Measurements from ENCODE around the gene CHORDC1. TPM values are rescaled to one million over a fixed set of nuclear protein-coding genes. Genes with fewer than 3 reads are reported as not detected.

Gene CHORDC1
- total and polyA plus RNA-seq, 2 donors (not counting 3 experiments of a cell fraction or from before 2014, with no cell fraction given), result 30.3 to 56.8 TPM

DNA sequence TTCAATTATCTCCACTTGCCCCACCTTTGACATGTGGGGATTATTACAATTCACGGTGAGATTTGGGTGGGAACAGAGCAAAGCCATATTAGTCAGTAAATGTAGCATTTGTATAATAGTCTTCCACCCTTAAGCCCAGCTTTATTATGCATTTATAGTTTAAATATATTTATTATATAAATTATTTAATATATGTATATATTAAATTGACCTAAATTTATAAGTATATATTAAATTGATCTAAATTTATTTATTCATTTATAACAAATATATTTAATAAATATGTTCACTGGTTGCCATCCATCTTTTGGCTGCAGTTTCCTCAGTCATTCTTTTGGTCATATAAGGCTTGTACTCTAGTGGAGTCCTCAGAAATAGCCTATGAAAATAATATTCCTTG is 23.6 kb upstream of the CHORDC1 start:
- no peak overlapping the region for H3K4me2 ChIP-seq (ENCODE audit: insufficient read depth, low read length)
- CTCF ChIA-PET, result no interaction called here
- H3K79me2 ChIP-seq (ENCODE audit: control insufficient read depth, insufficient read depth, low read length), result no peaks in the 10 kb centered on the region
- no peaks in the 10 kb centered on the region for H3K9me3 ChIP-seq (replicated peaks; ENCODE audit: control insufficient read depth, insufficient read depth, low read length)
- no TSS peak for BruUV-seq (replicated peaks)
- no peaks in the 10 kb centered on the region for H3K9me1 ChIP-seq (replicated peaks; ENCODE audit: control insufficient read depth, extremely low read depth, insufficient read depth, low read length)
- H4K20me1 ChIP-seq (replicated peaks; ENCODE audit: control insufficient read depth, extremely low read depth, insufficient read depth, low read length), result no peaks in the 10 kb centered on the region
- no peaks in the 10 kb centered on the region for H3K4me1 ChIP-seq (ENCODE audit: control insufficient read depth, extremely low read depth, insufficient read depth, low read length)
- POLR2A ChIA-PET, result no interaction called here
- DNase-seq (ENCODE audit: low read depth, low spot score) (no peak), FAIRE-seq (no peak)
- H3K9ac ChIP-seq (replicated peaks; ENCODE audit: extremely low read depth, insufficient read depth, low read length), result no peak overlapping the region
- H3K36me3 ChIP-seq (ENCODE audit: control insufficient read depth in 2 of 2, extremely low read depth in 1 of 2, insufficient read depth in 2 of 2, low read length in 2 of 2), result no peaks in the 10 kb centered on the region
- no peak for TF ChIP-seq JUN (IDR thresholded peaks at IDR 0.05; ENCODE audit: borderline replicate concordance, insufficient read depth, insufficient read length, low read depth)
- TF ChIP-seq FOS (IDR thresholded peaks at IDR 0.05; ENCODE audit: borderline replicate concordance, insufficient read depth, low read length), result no peak
- TF ChIP-seq, protein P1, sequence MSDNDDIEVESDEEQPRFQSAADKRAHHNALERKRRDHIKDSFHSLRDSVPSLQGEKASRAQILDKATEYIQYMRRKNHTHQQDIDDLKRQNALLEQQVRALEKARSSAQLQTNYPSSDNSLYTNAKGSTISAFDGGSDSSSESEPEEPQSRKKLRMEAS (IDR thresholded peaks at IDR 0.05; ENCODE audit: insufficient read depth, insufficient read length), result no peak
- no peak for TF ChIP-seq POLR2AphosphoS5 (IDR thresholded peaks at IDR 0.05; ENCODE audit: insufficient read depth, low read depth, low read length)
- TF ChIP-seq, protein P2, sequence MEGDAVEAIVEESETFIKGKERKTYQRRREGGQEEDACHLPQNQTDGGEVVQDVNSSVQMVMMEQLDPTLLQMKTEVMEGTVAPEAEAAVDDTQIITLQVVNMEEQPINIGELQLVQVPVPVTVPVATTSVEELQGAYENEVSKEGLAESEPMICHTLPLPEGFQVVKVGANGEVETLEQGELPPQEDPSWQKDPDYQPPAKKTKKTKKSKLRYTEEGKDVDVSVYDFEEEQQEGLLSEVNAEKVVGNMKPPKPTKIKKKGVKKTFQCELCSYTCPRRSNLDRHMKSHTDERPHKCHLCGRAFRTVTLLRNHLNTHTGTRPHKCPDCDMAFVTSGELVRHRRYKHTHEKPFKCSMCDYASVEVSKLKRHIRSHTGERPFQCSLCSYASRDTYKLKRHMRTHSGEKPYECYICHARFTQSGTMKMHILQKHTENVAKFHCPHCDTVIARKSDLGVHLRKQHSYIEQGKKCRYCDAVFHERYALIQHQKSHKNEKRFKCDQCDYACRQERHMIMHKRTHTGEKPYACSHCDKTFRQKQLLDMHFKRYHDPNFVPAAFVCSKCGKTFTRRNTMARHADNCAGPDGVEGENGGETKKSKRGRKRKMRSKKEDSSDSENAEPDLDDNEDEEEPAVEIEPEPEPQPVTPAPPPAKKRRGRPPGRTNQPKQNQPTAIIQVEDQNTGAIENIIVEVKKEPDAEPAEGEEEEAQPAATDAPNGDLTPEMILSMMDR (IDR thresholded peaks at IDR 0.05; ENCODE audit: extremely low read depth in 1 of 2, insufficient read depth in 1 of 2, low read depth in 1 of 2, low read length in 2 of 2), result no peak
- TF ChIP-seq EZH2 (IDR thresholded peaks at IDR 0.05; ENCODE audit: borderline replicate concordance, low read depth, low read length, severe bottlenecking), result no peak
- no peak overlapping the region for H3K4me3 ChIP-seq (replicated peaks in 1 of 3; ENCODE audit: insufficient read depth in 1 of 3, low read depth in 1 of 3, low read length in 3 of 3)
- intact Hi-C loops (cut with micrococcal nuclease) (no loop called here), dilution Hi-C loops (cut with MboI; ENCODE audit: extremely low pct_ligation_motif_present, low sequenced_read_pairs) (no loop called here)
- no peak overlapping the region for H3K27ac ChIP-seq (ENCODE audit: insufficient read depth, low read depth, low read length)
- H3K27me3 ChIP-seq (ENCODE audit: control insufficient read depth in 2 of 2, insufficient read depth in 2 of 2, low read length in 2 of 2), result peaks cover 0 to 3% of the 10 kb centered on the region in 2 experiments
- H2AFZ ChIP-seq (ENCODE audit: low read depth, low read length), result no peak overlapping the region

Measured in endothelial cell of umbilical vein (primary cell).